ENCODE data around the gene TRAP1. TPM values are rescaled to one million over a fixed set of nuclear protein-coding genes. Genes with fewer than 3 reads are reported as not detected.

TRAP1 gene
- total RNA-seq, 2 experiments from 2014 or later: 343 to 379 TPM

DNA sequence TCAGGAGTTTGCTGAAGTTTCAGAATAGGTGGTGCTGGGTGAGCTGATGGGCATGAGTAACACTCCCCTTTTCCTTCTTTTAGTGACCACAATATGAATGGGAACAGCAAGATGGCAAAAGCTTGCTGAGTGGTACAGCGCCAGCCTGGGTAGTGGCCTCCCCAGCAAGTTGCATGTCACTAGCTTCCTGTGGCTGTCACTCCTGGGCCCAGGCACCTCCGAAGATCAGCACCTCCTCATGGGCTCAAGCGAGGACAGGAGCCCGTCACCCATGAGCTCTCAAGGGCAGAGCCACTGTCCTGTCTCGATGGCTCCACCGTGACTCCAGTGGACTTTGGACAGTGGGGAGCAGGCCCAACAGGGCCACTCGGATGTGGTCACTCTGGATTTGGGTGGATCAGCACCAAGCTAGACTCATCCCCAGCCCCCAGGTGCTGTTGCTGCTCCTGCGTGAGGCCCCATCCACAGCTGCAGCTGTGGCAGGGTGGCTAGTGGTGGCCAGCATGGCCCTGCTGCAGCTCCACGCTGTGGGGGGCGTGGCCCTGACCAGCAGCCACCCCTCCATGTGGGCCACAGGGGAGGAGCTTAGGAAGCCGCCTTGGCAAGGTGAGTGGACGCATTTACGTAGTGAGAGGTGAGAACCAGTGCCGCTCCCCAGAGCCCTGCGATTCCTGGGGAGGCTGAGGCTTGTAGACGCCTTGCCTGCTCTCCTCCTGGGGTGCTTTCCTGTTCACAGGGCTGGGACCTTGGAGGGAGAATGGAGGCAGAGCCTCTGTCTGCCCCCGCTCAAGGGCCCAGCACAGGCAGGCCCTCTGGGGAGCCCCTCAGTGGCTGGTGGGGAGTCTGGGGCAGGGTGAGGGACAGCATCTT is 76.5 kb downstream of the TRAP1 start:
- no peak overlapping the region for H3K27ac Mint-ChIP-seq
- POLR2A ChIA-PET: interaction anchor here (1.0 kb wide), 1 partner anchor 10 kb away, joined by 3 read pairs; no protein-coding TSS in a partner anchor

DNA sequence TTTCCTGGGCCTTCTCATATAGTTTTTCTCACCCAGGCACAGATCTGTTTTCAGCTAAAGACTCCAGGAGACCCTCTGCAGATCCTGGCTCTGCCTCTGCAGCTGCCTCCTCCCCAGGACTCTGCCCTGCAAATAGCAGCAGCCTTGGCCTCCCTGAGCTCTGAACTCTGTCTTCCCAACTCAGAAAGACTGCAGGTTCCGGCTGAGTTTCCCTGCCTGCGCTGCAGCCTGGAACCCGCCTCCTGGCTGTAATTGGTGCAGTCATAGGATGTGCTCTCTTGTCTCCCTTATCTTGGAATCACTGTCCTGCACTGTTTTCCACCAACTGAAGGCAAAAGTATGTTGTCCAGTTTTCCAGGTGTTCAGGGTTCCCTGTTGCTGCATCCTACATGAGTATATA is 77.1 kb downstream of the TRAP1 start:
- POLR2A ChIA-PET: interaction anchor here (0.7 to 1.0 kb wide), 2 partner anchors 9 to 534 kb away, joined by 3 read pairs; no protein-coding TSS in a partner anchor

More for the DNA sequence above, 76.5 kb downstream of the TRAP1 start:
- Mint-ChIP-seq H3K9me3 (no peaks in the 10 kb centered on the region), H3K4me3 (no peak overlapping the region), H3K4me1 (ENCODE audit: low read depth) (peaks cover 25% of the 10 kb centered on the region), H3K36me3 (ENCODE audit: low read depth) (no peaks in the 10 kb centered on the region), H3K27me3 (no peaks in the 10 kb centered on the region)
- CTCF ChIA-PET: interaction anchor here (1.3 kb wide), 1 partner anchor 13 kb away, joined by 4 read pairs; the partner anchor contains the start of gene DNASE1
- DNase-seq (no peak), ATAC-seq (no peak)
- intact Hi-C loops (cut with micrococcal nuclease): loop anchor here (10.0 kb wide), 1 partner anchor 116 kb away; no protein-coding TSS in a partner anchor
- TF ChIP-seq CTCF (IDR thresholded peaks at IDR 0.05): no peak

DNA sequence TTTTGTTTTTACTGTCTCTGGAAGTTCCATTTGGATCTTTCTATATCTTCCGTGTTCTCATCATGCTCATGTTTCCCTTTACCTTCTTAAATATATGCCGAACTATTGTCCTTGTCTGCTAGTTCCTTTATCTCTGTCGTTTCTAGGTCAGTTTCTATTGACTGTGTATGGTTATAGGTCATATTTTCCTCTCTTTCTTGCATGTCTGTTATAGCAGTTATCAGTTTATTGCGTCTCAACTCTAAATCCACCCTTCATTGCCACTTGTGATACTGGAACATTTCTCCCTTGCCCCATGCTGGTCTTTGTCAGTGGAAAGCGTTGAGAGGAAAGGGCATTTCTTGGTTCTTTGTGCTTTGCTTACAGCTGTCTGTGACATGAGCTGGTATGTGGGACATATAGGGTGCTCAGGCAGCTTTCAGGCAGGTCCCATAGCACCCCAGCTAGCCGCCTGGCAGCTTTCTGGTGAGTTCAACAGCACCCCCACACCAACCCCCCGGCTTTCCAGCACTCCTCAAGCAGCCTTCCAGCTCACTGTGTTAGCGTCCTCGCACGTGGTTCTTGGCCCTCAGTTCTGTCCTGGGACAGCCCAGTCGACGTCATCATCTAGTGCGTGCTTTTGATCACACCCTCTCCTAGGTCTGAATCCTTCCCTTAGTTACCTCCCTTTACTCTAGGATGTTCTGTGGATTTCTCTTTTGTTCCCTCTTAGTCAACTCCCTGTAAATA is 78.2 kb downstream of the TRAP1 start:
- Mint-ChIP-seq H3K36me3 (ENCODE audit: low read depth) (no peaks in the 10 kb centered on the region), H3K9me3 (no peaks in the 10 kb centered on the region), H3K4me1 (ENCODE audit: low read depth) (peaks cover 27% of the 10 kb centered on the region), H3K27ac (peak overlapping the region; percentile 4), H3K27me3 (no peaks in the 10 kb centered on the region), H3K4me3 (no peak overlapping the region)
- DNase-seq (no peak), ATAC-seq (no peak)
- intact Hi-C loops (cut with micrococcal nuclease): no loop called here
- CTCF ChIA-PET: interaction anchor here (2.7 kb wide), 1 partner anchor 16 kb away, joined by 13 read pairs; the partner anchor contains the start of gene DNASE1
- TF ChIP-seq CTCF (IDR thresholded peaks at IDR 0.05): no peak
- POLR2A ChIA-PET: interaction anchor here (0.6 to 0.7 kb wide), 2 partner anchors 76 to 535 kb away, joined by 3 to 5 read pairs; no protein-coding TSS in a partner anchor

More for the DNA sequence above, 77.1 kb downstream of the TRAP1 start:
- no peak overlapping the region for H3K27ac Mint-ChIP-seq
- ATAC-seq: no peak
- no peak for DNase-seq
- peaks cover 27% of the 10 kb centered on the region for H3K4me1 Mint-ChIP-seq (ENCODE audit: low read depth)
- CTCF ChIA-PET: interaction anchor here (1.3 kb wide), 1 partner anchor 14 kb away, joined by 4 read pairs; the partner anchor contains the start of gene DNASE1
- no peaks in the 10 kb centered on the region for H3K36me3 Mint-ChIP-seq (ENCODE audit: low read depth)
- H3K27me3 Mint-ChIP-seq: no peaks in the 10 kb centered on the region
- TF ChIP-seq CTCF (IDR thresholded peaks at IDR 0.05): no peak
- intact Hi-C loops (cut with micrococcal nuclease): loop anchor here (10.0 kb wide), 1 partner anchor 115 kb away; no protein-coding TSS in a partner anchor
- H3K4me3 Mint-ChIP-seq: no peak overlapping the region
- no peaks in the 10 kb centered on the region for H3K9me3 Mint-ChIP-seq

DNA sequence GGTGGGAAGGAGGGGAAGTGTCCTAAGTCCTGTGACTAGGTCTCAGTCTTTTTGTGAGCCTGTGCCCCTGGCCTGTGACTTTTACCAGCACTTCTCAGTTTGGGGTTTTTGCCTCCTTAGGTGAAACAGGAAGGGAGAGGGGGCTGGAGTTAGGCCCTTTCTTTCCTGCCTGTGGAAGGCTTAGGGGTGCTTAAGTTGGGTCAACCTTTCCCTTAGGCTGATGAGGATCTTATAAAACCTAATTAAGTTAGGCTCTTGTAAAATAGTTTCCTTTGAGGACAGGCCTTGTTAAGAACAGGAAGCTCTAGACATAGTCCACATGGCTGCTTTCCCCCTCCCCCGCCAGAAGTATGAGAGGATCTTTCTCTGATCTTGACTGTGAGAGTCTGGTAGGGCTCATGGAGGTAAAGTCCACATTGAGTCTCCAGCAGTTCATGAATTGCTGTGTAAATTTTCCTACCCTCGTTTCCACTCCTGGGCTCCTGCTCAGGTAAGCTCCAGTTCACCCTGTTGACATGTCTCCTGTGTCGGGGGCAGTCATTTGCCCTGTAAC is 79.9 kb downstream of the TRAP1 start:
- intact Hi-C loops (cut with micrococcal nuclease): no loop called here
- CTCF ChIA-PET: interaction anchor here (1.2 to 2.7 kb wide), 2 partner anchors 11 to 17 kb away, joined by 6 to 13 read pairs; partner anchors contain the start of gene DNASE1
- no peak for TF ChIP-seq CTCF (IDR thresholded peaks at IDR 0.05)
- peak; percentile 73 for ATAC-seq
- DNase-seq: peak; percentile 68
- Mint-ChIP-seq H3K4me1 (ENCODE audit: low read depth) (peaks cover 27% of the 10 kb centered on the region), H3K36me3 (ENCODE audit: low read depth) (no peaks in the 10 kb centered on the region), H3K27me3 (no peaks in the 10 kb centered on the region), H3K9me3 (no peaks in the 10 kb centered on the region), H3K4me3 (no peak overlapping the region), H3K27ac (peak overlapping the region; percentile 91)
- POLR2A ChIA-PET: interaction anchor here (0.6 to 1.2 kb wide), 5 partner anchors 11 to 60 kb away, joined by 3 read pairs; partner anchors contain the start of gene NLRC3
